ENCODE results near the gene P3H2. TPM values are rescaled to one million over a fixed set of nuclear protein-coding genes. Genes with fewer than 3 reads are reported as not detected.

The P3H2 gene
- total RNA-seq, 1 experiment from 2014 or later, result 0.76 TPM

- no peak overlapping the region for H3K4me2 ChIP-seq (ENCODE audit: low read length)
- H3K4me3 ChIP-seq (replicated peaks in 1 of 2; ENCODE audit: low read depth in 1 of 2, low read length in 2 of 2), result no peak overlapping the region
- ChIA-PET POLR2A (no interaction called here), RAD21 (ENCODE audit: low non-redundant PET in 1 of 2, low total read pairs in 2 of 2, uncharacterized antibody in 2 of 2, unreplicated experiment in 2 of 2) (no interaction called here), CTCF (interaction anchor here (1.5 kb wide), 1 partner anchor 37 kb away, joined by 3 read pairs; no protein-coding TSS in a partner anchor)
- DNase-seq (ENCODE audit: low read depth, low spot score) (no peak), ATAC-seq (no peak)
- BruUV-seq (replicated peaks), result no TSS peak
- intact Hi-C loops (cut with micrococcal nuclease), result no loop called here
- H3K27ac ChIP-seq (ENCODE audit: low read depth, low read length), result no peak overlapping the region
- no peaks in the 10 kb centered on the region for H4K20me1 ChIP-seq (ENCODE audit: insufficient read depth)
- no peaks in the 10 kb centered on the region; the same call in 1 of the 2 replicates for H3K27me3 ChIP-seq (ENCODE audit: insufficient read depth, low read length)
- no peaks in the 10 kb centered on the region for H3K9me2 ChIP-seq (ENCODE audit: insufficient read depth)
- no peaks in the 10 kb centered on the region for H3K79me2 ChIP-seq (ENCODE audit: insufficient read depth, low read length)
- peaks cover 14 to 39% of the 10 kb centered on the region in 2 experiments for H3K4me1 ChIP-seq (ENCODE audit: control insufficient read depth in 1 of 2, insufficient read depth in 2 of 2, low read length in 2 of 2)
- H3K9ac ChIP-seq (ENCODE audit: low read length), result no peak overlapping the region
- no peaks in the 10 kb centered on the region for H3K36me3 ChIP-seq (ENCODE audit: control insufficient read depth in 1 of 2, insufficient read depth in 2 of 2, low read length in 2 of 2)
- no peak overlapping the region for H2AFZ ChIP-seq (ENCODE audit: low read depth, low read length, poor library complexity, severe bottlenecking)
- H3K9me3 ChIP-seq (ENCODE audit: control insufficient read depth in 1 of 2, insufficient read depth in 1 of 2, low read depth in 1 of 2, low read length in 2 of 2), result no peaks in the 10 kb centered on the region
- TF ChIP-seq ZNF274 (IDR thresholded peaks at IDR 0.05; ENCODE audit: low read depth, low read length) (no peak), JUND (IDR thresholded peaks at IDR 0.05) (no peak), EZH2 (IDR thresholded peaks at IDR 0.05) (no peak), RAD21 (IDR thresholded peaks at IDR 0.05; ENCODE audit: low read depth) (no peak), SRF (IDR thresholded peaks at IDR 0.05; ENCODE audit: low read depth) (no peak), SIN3A (IDR thresholded peaks at IDR 0.05; ENCODE audit: low read depth) (no peak), FOSL1 (IDR thresholded peaks at IDR 0.05; ENCODE audit: low read depth) (no peak), ATF3 (IDR thresholded peaks at IDR 0.05) (no peak), YY1 (IDR thresholded peaks at IDR 0.05; ENCODE audit: extremely low read depth, insufficient replicate concordance, low read depth, low read length) (no peak), POLR2A (IDR thresholded peaks at IDR 0.05; ENCODE audit: borderline replicate concordance, extremely low read depth, insufficient read depth, insufficient read length) (no peak), SP1 (IDR thresholded peaks at IDR 0.05; ENCODE audit: low read depth) (no peak), REST (IDR thresholded peaks at IDR 0.05; ENCODE audit: low read depth) (no peak), EZH2phosphoT487 (IDR thresholded peaks at IDR 0.05; ENCODE audit: borderline replicate concordance) (no peak), POLR2AphosphoS5 (IDR thresholded peaks at IDR 0.05; ENCODE audit: low read depth, low read length) (no peak), TCF7L2 (IDR thresholded peaks at IDR 0.05; ENCODE audit: borderline replicate concordance, extremely low read depth, insufficient read depth, insufficient read length) (no peak), CEBPB (IDR thresholded peaks at IDR 0.05; ENCODE audit: low read depth) (no peak)
Measured at GRCh38 chr3:190014940-190015339, 105.8 kb downstream of the P3H2 start.

All from HCT116 (cell line).